Ascending aorta (tissue), 2 donors: ENCODE data around the gene TNFRSF8. TPM values are rescaled to one million over a fixed set of nuclear protein-coding genes. Genes with fewer than 3 reads are reported as not detected.
A peak's percentile ranks its signal among the peaks of the same experiment; 100 is the strongest.

ENCODE experiments used
- DNase-seq, 2 donors: peaks; one replicate each; pipeline ENCODE4 v3.0.0-alpha.2; 2019; ENCODE audit warnings: low spot score in 2 of 2
- H3K27ac ChIP-seq, 2 donors: fragments of 200-600 bp; sonication (generic); one replicate each; pipeline ENCODE4 v1.5.1; 2016 to 2017; ENCODE audit warnings: mild to moderate bottlenecking in 1 of 2
- H3K27me3 ChIP-seq: fragments of 200-600 bp; sonication (generic); one replicate; pipeline ENCODE4 v1.5.1; 2017
- H3K36me3 ChIP-seq, 2 donors: fragments of 200-600 bp; sonication (generic); one replicate each; pipeline ENCODE4 v1.5.1; 2016
- H3K4me1 ChIP-seq, 2 donors: fragments of 200-600 bp; sonication (generic); one replicate each; pipeline ENCODE4 v1.5.1; 2016 to 2017; ENCODE audit warnings: mild to moderate bottlenecking in 1 of 2
- H3K4me3 ChIP-seq, 2 donors: fragments of 200-600 bp; sonication (generic); one replicate each; pipeline ENCODE4 v1.5.1; 2016 to 2017; ENCODE audit warnings: mild to moderate bottlenecking in 1 of 2
- H3K9me3 ChIP-seq, 2 donors: fragments of 200-600 bp; sonication (generic); one replicate each; pipeline ENCODE4 v1.5.1; 2016
- intact Hi-C: fragments of 100-400 bp; cut with DNase I; formaldehyde crosslinking; loops from one replicate; pipeline ENCODE4 v1.15.1; 2023
- total RNA-seq: library from RNA; depleted of rRNA; stranded (reverse); fragments of >200 nt; gene quantifications from one replicate; pipeline ENCODE4 v1.1.0, GENCODE V29; 2016
- TF ChIP-seq, protein P1 (sequence below), 3 experiments: fragments of 200-600 bp in 2 of 3; fragments of 450-650 bp in 1 of 3; sonication (generic) in 2 of 3; IDR thresholded peaks; one replicate each; pipeline ENCODE4 v1.5.1; 2016 to 2019; ENCODE audit warnings: antibody characterized with exemption in 3 of 3, mild to moderate bottlenecking in 1 of 3, moderate library complexity in 1 of 3

TNFRSF8 gene
- total RNA-seq, 1 donor from 2014 or later = 22.8 TPM

DNA sequence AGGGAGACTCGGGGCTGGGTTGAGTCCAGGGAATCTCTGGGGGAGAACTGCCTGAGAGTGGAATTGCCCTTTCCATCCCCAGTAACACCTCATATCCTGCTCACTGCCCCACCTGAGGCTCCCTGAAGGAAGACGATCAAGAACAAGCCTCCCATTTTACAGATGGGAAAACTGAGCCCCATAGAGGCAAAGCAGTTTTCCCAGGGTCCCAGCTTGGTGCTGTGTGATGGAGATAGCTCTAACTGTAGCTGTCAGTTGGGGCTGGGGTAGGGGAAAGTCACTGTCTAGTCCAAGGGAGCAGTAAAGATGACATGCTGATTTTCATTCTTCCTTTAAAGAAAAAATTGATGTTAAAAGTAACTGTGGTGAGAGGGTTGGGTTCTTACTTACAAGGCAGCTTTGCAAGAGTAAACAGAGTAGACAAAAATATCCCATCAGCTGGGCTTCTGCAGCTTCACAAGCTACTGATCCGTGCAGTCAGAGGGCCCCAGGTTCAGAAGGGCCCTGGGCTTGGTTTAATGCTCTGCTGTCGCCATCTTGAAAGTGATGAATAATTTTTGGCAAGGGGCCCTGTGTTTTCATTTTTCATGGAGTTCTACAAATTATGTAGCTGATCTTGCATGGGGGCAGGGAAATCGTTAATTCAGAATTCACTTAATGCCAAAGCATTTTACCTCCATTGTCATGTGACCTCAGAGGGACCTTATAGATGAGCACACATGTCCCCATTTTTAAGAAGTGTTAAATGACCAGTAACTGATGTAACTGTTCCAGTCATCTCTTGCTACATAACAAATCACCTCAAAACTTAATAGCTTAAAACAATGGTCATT lies 86.1 kb downstream of the TNFRSF8 start:
- H3K27ac ChIP-seq = peak overlapping the region in 1 of 2 donors; percentile 49
- no peaks in the 10 kb centered on the region for H3K36me3 ChIP-seq
- no peak overlapping the region for H3K4me3 ChIP-seq
- H3K4me1 ChIP-seq = peaks cover 0 to 4% of the 10 kb centered on the region in 2 donors
- H3K9me3 ChIP-seq = peaks cover 0 to 5% of the 10 kb centered on the region in 2 donors
- TF ChIP-seq, protein P1, sequence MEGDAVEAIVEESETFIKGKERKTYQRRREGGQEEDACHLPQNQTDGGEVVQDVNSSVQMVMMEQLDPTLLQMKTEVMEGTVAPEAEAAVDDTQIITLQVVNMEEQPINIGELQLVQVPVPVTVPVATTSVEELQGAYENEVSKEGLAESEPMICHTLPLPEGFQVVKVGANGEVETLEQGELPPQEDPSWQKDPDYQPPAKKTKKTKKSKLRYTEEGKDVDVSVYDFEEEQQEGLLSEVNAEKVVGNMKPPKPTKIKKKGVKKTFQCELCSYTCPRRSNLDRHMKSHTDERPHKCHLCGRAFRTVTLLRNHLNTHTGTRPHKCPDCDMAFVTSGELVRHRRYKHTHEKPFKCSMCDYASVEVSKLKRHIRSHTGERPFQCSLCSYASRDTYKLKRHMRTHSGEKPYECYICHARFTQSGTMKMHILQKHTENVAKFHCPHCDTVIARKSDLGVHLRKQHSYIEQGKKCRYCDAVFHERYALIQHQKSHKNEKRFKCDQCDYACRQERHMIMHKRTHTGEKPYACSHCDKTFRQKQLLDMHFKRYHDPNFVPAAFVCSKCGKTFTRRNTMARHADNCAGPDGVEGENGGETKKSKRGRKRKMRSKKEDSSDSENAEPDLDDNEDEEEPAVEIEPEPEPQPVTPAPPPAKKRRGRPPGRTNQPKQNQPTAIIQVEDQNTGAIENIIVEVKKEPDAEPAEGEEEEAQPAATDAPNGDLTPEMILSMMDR (IDR thresholded peaks at IDR 0.05) = no peak
- DNase-seq = no peak
- intact Hi-C loops = no loop called here
- H3K27me3 ChIP-seq = no peaks in the 10 kb centered on the region

DNA sequence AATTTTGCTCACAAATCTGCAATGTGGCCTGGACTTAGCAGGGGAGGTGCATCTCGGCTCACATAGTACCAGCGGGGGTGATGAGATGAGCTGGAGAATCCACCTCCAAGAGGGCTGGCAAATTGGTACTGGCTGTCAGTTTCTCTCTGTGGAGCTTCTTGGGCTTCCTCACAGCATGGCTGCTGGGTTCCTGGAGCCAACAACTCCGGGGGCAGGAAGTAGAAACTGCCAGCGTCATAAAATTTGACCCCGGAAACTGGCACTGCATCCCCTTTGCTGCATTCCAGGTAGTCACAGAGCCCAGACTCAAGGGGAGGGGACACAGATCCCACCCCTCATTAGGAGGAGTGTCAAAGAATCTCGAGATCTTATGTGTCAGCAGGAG lies 86.7 kb downstream of the TNFRSF8 start:
- no peak overlapping the region for H3K4me3 ChIP-seq
- H3K36me3 ChIP-seq = no peaks in the 10 kb centered on the region
- H3K27me3 ChIP-seq = no peaks in the 10 kb centered on the region
- peaks cover 0 to 5% of the 10 kb centered on the region in 2 donors for H3K9me3 ChIP-seq
- DNase-seq = no peak
- peaks cover 0 to 4% of the 10 kb centered on the region in 2 donors for H3K4me1 ChIP-seq
- no peak overlapping the region for H3K27ac ChIP-seq
- intact Hi-C loops = no loop called here
- TF ChIP-seq, protein P1 (IDR thresholded peaks at IDR 0.05) = no peak

DNA sequence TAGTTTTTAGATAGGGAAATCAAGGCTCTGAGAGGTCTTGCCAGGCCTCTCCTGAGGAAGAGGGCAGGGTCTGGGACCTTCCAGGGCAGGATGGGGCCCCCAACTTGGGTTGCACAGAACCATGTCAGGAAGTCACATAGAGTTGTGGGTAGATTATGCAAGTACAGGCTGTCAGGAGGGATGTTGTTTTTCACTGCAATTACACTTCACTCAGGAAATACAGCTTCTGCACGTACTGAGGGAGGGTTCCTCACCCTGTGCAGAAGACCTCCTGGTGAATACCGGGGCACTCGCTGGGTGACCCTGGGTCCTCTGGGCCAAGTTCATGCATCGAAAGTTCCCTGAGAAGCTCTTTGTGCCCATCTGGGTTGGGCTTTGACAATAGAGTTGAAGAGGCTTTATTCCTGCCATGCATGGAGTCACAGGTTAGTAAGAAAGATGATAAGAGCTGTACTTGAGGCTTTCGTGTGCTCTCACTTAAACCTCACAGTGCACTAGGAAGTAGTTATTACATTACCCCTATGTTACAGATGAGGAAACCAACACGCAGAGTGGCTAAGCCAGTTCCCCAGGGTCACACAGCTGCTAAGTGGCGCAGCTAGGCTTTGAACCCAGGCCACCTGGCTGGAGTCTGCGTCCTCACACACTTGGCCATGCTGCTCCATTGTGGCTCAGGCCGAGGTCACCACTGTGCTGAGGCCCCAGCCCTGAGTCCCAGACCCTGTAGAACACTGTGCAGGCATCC lies 87.5 kb downstream of the TNFRSF8 start:
- H3K27me3 ChIP-seq = no peaks in the 10 kb centered on the region
- TF ChIP-seq, protein P1 (IDR thresholded peaks at IDR 0.05) = no peak
- H3K36me3 ChIP-seq = no peaks in the 10 kb centered on the region
- no peak overlapping the region for H3K4me3 ChIP-seq
- H3K27ac ChIP-seq = no peak overlapping the region
- intact Hi-C loops = no loop called here
- peaks cover 0 to 5% of the 10 kb centered on the region in 2 donors for H3K9me3 ChIP-seq
- DNase-seq = no peak
- peaks cover 0 to 4% of the 10 kb centered on the region in 2 donors for H3K4me1 ChIP-seq

DNA sequence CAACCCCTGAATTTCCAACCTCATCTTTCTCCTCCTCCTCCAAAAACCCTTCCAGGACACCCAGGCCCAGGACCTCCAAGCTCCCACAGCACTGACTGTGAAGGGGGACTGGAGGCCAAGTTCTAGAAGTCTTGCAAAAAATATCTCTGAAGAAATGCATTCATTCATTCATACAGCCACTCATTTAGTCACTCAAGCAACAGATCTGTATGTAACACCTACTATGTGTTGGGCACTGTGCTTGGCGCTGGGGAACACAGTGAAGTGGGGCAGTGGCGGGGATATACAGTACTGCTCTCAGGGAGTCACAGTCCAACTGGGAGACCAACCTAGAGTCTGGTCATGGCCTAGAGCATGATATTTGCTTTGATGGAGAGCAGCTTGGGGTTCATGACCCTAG lies 88.4 kb downstream of the TNFRSF8 start:
- H3K27me3 ChIP-seq = no peaks in the 10 kb centered on the region
- intact Hi-C loops = no loop called here
- H3K9me3 ChIP-seq = peaks cover 0 to 5% of the 10 kb centered on the region in 2 donors
- DNase-seq = no peak
- TF ChIP-seq, protein P1 (IDR thresholded peaks at IDR 0.05) = no peak
- H3K4me3 ChIP-seq = no peak overlapping the region
- no peak overlapping the region for H3K27ac ChIP-seq
- H3K4me1 ChIP-seq = peaks cover 0 to 4% of the 10 kb centered on the region in 2 donors
- no peaks in the 10 kb centered on the region for H3K36me3 ChIP-seq

DNA sequence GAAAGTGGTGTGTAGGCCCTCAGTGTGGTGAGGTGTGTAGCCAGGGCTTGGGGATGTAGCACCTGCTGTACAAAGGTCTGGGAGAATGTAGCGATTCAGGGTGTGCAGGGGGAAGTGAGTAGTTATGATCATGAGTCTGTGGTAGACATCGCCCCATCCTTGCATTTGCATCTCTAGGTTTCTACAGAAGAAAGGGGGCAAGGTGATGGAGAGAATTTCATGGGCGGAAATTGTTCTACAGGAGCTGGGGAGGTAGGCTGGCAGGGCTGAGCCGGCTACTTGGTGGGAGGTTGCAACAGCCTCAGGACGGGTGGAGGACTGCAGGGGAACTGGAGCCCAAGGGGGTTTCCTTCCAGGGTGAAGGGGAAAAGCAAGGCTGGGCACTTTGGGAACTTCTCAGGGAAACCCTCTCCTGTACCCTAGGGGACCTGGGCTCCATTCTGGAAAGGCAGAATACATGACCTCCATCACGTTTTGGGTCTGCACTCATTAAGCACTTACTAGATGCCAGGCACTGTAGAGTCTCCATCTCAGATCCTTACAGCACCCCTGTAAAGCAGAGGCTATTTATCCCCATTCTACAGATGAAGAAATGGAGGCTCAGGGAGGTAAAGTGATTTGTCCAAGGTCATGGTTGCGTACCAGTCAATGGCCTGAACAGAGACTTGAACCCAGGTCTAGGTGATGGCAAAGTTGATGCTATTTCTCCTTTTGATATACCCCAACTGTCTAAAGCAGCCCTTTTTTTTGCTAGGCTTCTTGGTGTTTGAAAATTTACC lies 89.2 kb downstream of the TNFRSF8 start:
- peak overlapping the region in 1 of 2 donors; percentile 62 for H3K27ac ChIP-seq
- no peaks in the 10 kb centered on the region for H3K36me3 ChIP-seq
- H3K27me3 ChIP-seq = no peaks in the 10 kb centered on the region
- H3K4me3 ChIP-seq = no peak overlapping the region
- TF ChIP-seq, protein P1 (IDR thresholded peaks at IDR 0.05) = no peak
- DNase-seq = no peak
- H3K4me1 ChIP-seq = peaks cover 0 to 4% of the 10 kb centered on the region in 2 donors
- peaks cover 0 to 5% of the 10 kb centered on the region in 2 donors for H3K9me3 ChIP-seq
- intact Hi-C loops = no loop called here
